Measurements from ENCODE around the gene CIPC. TPM values are rescaled to one million over a fixed set of nuclear protein-coding genes. Genes with fewer than 3 reads are reported as not detected.
A peak's percentile ranks its signal among the peaks of the same experiment; 100 is the strongest.

The CIPC gene, protein sequence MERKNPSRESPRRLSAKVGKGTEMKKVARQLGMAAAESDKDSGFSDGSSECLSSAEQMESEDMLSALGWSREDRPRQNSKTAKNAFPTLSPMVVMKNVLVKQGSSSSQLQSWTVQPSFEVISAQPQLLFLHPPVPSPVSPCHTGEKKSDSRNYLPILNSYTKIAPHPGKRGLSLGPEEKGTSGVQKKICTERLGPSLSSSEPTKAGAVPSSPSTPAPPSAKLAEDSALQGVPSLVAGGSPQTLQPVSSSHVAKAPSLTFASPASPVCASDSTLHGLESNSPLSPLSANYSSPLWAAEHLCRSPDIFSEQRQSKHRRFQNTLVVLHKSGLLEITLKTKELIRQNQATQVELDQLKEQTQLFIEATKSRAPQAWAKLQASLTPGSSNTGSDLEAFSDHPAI
- 10 to 100 TPM; 11.2 to 13.4 TPM for total RNA-seq
- 15.2 to 22.7 reads per million in 2 donors for total RNA-seq

DNA sequence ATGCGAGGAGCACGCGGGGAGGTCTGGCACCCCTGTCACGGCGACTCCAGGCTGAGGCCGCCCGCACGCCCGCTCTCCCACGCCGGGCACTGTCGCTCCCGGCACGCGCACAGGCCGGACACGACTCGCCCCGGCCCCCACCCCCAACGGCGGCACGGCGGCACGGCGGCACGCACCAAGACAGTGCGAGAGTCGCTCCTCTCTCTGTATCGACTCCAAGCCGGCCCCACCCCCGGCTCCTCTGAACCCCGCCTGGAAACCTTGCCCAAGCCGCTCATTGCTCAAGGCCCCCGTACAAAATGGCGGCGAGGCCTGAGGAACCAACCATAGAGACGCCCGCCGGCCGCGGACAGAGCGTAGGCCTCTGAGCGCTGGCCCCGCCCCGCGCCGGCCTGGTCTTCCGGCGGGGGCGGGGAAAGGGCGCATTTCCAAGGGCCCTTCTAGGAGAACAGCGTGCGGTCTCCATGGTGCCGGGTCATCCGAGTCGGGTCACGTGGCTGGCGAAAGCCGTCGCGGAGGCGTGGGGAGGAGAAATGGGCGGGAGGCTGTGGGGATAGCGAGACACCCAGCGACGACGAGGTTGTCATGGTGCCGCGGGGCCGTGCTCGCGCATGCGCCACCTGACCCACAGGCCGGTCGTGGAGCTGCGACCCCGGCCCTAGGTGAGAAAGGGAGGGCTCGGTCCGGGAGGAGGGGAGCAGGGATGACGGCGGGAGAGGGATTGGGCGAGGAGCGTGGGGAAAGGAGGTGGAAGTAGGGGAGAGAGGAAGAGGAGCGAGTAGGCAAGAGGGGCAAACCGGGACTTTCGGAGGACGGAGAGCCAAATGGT lies at the start of gene CIPC:
Gene CIPC (plus strand): TSS at position 559 of the 829 bp plus-strand sequence. CDS start 7,451 bp downstream, outside the sequence.
- peaks cover 2% of the 10 kb centered on the region for H3K36me3 Mint-ChIP-seq (ENCODE audit: low read depth)

DNA sequence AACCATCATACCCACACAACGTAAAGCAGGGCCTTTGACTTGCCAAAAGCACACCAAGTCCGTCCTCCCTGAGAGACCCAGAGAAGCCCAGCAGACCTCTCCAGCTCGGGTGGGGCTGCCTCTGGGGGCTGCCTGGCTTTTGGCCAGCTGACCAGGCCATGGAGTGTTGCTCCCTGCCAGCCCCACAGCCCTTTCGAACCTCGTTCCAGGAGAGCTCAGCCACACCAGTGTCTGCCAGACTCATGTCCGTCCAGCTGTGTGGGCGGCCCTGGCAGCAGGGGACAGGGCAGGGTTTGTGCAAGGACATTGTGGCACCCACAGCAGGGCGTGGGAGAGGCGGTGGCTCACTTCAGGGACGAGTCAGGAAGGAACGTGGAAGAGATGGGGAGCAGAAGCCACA lies 46.9 kb upstream of the CIPC start:
- H3K27me3 Mint-ChIP-seq, result no peaks in the 10 kb centered on the region
- H3K27ac Mint-ChIP-seq, result no peak overlapping the region
- no peaks in the 10 kb centered on the region for H3K36me3 Mint-ChIP-seq (ENCODE audit: low read depth)
- DNase-seq (no peak), ATAC-seq (no peak)
- peaks cover 17% of the 10 kb centered on the region for H3K4me1 Mint-ChIP-seq
- no peaks in the 10 kb centered on the region for H3K9me3 ChIP-seq (ENCODE audit: control insufficient read depth, low read length, poor library complexity, severe bottlenecking)
- H3K4me3 Mint-ChIP-seq, result no peak overlapping the region

More for the DNA sequence above, at the start of gene CIPC:
- Mint-ChIP-seq H3K4me1 (peaks cover 37% of the 10 kb centered on the region), H3K4me3 (peak within 1 kb of the TSS; percentile 97), H3K27me3 (no peaks in the 10 kb centered on the region), H3K27ac (peak within 1 kb of the TSS; percentile 97)
- H3K9me3 ChIP-seq (ENCODE audit: control insufficient read depth, low read length, poor library complexity, severe bottlenecking), result no peaks in the 10 kb centered on the region
- DNase-seq (peak; percentile 97 to 98 (median 98)), ATAC-seq (peak; percentile 91)

DNA sequence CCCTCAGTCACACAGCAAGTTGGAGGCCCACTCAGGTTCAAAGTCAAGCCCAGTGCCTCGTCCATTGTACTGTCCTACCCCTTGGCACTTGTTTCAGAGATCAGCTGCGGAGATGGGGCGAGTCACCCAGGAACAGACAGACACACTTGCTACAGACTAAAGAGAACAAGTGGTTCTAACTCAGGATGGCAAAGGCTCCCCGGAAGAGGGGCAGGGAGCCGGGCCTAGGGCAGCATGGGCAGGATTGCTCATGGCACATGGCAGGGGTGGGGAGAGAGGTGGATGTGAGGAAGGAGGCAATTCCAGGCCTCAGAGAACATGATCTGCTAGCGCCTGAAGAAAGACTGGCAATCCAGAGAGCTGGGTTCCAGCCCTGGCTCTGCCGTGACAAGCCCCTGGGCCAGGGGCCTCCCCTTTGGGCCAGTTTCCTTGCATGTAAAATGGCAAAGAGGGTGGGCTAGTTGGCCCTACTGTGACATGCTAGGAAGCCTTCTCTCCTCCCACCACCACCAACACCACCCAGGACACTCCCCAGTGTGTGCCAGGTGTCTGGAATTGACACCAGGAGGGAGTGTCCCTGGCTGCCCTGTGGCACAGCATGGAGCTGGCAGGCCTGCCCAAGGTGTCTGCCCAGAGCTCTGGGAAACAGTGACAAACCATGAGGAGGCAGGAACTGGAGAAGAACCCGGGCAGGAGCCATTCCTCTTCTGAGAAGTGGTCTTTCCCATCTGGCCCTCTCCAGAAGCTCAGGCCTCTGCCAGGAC lies 45.6 kb upstream of the CIPC start:
- no peaks in the 10 kb centered on the region for H3K36me3 Mint-ChIP-seq (ENCODE audit: low read depth)
- no peaks in the 10 kb centered on the region for H3K9me3 ChIP-seq (ENCODE audit: control insufficient read depth, low read length, poor library complexity, severe bottlenecking)
- DNase-seq, result no peak
- H3K4me3 Mint-ChIP-seq, result no peak overlapping the region
- ATAC-seq, result no peak
- peak overlapping the region; percentile 84 for H3K27ac Mint-ChIP-seq
- peaks cover 17% of the 10 kb centered on the region for H3K4me1 Mint-ChIP-seq
- no peaks in the 10 kb centered on the region for H3K27me3 Mint-ChIP-seq

DNA sequence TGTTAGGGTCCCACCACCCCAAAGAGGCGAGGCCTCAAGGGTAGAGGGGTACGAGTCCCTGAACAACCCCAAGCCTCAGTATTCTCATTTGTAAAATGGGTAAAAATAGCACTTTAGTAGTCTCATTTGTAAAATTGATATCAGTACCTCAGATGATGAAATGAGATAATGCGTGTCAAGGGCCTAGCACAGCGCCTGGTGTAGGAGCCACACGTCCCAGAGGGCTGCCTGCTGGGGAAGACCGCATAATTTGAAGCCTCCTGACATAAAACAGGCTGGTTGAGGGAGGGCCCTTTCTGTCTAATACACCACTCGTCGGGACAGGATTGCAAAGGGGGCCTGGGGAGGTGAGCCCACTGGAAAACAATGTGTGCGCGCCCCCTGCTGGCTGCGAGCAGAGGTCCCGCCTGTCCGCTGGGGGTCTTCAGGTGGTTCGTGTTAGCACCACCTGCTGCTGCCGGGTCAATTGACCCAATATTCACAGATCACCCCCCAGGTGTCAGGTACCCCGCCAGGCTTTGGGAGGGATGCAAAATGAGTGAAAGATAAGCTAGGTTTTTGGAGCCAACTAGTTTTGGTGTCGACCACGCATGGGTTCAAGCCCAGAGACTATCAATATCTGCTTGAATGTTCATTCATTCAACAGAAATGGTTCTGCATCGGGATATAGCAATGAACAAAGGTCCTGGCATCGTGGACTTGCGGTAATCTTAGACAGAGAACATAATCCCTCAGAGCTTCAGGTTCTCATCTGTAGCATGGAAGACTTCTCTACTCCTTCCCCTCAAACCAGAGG lies 44.8 kb upstream of the CIPC start:
- H3K27me3 Mint-ChIP-seq, result no peaks in the 10 kb centered on the region
- DNase-seq, result peak; percentile 60 to 72 (median 62)
- H3K4me3 Mint-ChIP-seq, result no peak overlapping the region
- no peaks in the 10 kb centered on the region for H3K9me3 ChIP-seq (ENCODE audit: control insufficient read depth, low read length, poor library complexity, severe bottlenecking)
- no peaks in the 10 kb centered on the region for H3K36me3 Mint-ChIP-seq (ENCODE audit: low read depth)
- ATAC-seq, result peak; percentile 80
- peak overlapping the region; percentile 84 for H3K27ac Mint-ChIP-seq
- H3K4me1 Mint-ChIP-seq, result peaks cover 17% of the 10 kb centered on the region

DNA sequence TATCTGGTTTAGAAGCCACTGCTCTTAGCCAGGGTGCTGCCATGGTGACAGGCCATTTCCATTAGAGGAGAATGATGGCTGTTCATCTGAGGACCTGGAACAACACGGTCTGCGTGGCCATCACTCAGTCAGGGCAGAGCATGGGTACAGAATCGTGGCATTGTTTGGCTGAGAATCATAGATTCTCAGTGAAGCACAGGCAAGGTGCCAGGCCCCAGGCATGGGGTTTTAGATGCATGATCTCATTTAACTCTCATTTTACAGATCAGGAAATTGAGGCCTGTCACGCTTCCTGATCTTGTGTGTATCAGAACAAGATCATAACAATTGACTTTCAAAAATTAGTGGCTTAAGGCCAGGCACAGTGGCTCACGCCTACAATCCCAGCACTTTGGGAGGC lies 42.8 kb upstream of the CIPC start:
- ATAC-seq (peak; percentile 73), DNase-seq (peak in 1 of 3 donors; percentile 17)
- peak overlapping the region; percentile 53 for H3K4me3 Mint-ChIP-seq
- H3K36me3 Mint-ChIP-seq (ENCODE audit: low read depth), result no peaks in the 10 kb centered on the region
- H3K27me3 Mint-ChIP-seq, result no peaks in the 10 kb centered on the region
- peak overlapping the region; percentile 86 for H3K27ac Mint-ChIP-seq
- H3K9me3 ChIP-seq (ENCODE audit: control insufficient read depth, low read length, poor library complexity, severe bottlenecking), result no peaks in the 10 kb centered on the region
- peaks cover 23% of the 10 kb centered on the region for H3K4me1 Mint-ChIP-seq

DNA sequence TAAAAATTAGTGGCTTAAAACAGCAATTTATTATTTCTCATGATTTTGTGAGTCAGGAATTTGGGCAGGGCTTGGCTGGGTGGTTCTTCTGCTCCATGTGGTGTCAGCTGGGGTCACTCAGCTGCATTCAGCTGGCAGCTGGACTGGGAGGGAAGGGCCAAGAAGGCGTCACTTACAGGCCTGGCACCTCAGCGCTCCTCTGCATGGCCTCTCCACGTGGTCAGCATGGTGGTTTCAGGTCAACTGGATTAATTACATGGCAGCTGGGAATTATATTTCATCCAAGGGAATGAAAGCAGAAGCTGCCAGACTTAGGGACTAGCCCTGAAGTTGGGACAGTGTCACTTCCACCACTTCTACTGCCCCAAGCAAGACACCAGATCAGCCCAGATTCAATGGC lies 42.1 kb upstream of the CIPC start:
- Mint-ChIP-seq H3K27me3 (no peaks in the 10 kb centered on the region), H3K27ac (peak overlapping the region; percentile 86), H3K4me1 (peaks cover 23% of the 10 kb centered on the region), H3K4me3 (no peak overlapping the region), H3K36me3 (ENCODE audit: low read depth) (no peaks in the 10 kb centered on the region)
- ATAC-seq (no peak), DNase-seq (no peak)
- no peaks in the 10 kb centered on the region for H3K9me3 ChIP-seq (ENCODE audit: control insufficient read depth, low read length, poor library complexity, severe bottlenecking)

DNA sequence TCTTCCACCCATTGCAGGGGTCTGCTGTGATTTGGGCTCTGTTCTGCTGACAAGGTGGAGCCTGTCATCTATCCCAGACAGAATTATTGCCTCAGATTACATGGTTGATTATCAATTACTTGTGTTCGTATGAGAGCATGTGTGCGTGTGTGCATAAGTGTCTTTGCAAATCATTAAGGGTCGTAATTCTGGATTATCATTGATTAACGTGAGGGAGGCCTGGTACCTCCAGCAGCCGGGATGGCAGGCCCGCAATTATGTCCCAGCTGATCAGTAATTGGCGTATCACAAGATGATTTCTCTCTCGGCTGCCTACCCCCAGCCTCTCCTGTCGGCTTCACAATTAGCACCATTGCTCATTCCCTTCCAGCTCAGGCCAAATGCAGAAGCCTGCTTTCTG lies 39.9 kb upstream of the CIPC start:
- Mint-ChIP-seq H3K27me3 (no peaks in the 10 kb centered on the region), H3K27ac (peak overlapping the region; percentile 63), H3K36me3 (ENCODE audit: low read depth) (no peaks in the 10 kb centered on the region), H3K4me1 (peaks cover 22% of the 10 kb centered on the region), H3K4me3 (no peak overlapping the region)
- ATAC-seq (no peak), DNase-seq (no peak)
- H3K9me3 ChIP-seq (ENCODE audit: control insufficient read depth, low read length, poor library complexity, severe bottlenecking), result no peaks in the 10 kb centered on the region

DNA sequence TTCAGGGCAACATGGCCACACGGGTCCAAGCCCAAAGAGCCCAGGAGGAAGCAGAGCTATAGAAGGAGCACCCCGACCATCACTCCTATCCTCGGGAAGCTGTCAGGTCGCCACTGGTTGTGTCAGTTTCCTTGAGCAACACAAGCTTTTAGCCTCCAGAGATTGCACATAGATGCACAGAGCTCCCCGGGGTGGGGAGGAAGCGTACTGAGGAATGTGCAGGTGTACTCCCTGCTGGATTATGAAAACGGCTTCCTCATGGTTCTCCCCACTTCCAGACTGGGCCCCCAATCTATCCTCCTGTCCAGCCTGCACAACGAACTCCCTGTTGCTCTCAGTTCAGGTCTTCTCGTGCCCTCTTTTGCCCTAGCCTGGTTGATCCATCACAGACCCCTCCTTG lies 39.3 kb upstream of the CIPC start:
- DNase-seq, result no peak
- Mint-ChIP-seq H3K27me3 (no peaks in the 10 kb centered on the region), H3K4me3 (no peak overlapping the region), H3K36me3 (ENCODE audit: low read depth) (no peaks in the 10 kb centered on the region), H3K4me1 (peaks cover 18% of the 10 kb centered on the region), H3K27ac (no peak overlapping the region)
- no peaks in the 10 kb centered on the region for H3K9me3 ChIP-seq (ENCODE audit: control insufficient read depth, low read length, poor library complexity, severe bottlenecking)
- ATAC-seq, result no peak

DNA sequence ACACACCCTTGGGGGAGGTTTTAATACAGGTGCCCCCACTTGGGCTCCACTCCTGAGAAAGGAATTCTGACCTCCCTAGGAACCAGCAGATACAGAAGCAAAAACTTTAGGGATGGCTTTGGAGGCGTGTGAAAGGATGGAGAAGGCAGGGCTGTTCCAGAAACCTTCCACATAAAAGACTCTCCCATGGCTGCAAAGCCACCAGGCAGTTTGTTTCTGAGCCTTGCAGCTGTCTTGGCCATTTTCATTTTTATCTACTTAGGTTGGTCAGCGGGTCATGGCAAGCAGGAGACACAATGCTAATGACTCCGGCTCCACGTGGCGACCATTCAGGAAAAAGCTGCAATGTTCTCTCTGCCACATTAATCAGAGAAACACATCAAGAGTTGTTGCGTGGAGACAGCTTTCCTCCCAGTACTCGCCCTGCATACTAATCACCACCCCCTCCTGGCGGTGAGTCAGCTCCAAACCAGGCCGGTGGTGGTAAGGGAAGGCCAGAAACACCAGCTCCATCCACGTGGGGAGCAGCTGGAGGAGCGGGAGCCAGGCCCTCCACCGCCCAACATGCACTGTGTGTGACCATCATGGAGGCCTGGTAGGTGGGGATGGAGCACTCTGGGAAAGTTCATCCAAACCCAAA lies 38.7 kb upstream of the CIPC start:
- H3K27me3 Mint-ChIP-seq, result no peaks in the 10 kb centered on the region
- H3K9me3 ChIP-seq (ENCODE audit: control insufficient read depth, low read length, poor library complexity, severe bottlenecking), result no peaks in the 10 kb centered on the region
- DNase-seq (peak in 2 of 3 donors; percentile 23 to 25), ATAC-seq (peak; percentile 68)
- H3K27ac Mint-ChIP-seq, result no peak overlapping the region
- H3K4me1 Mint-ChIP-seq, result peaks cover 17% of the 10 kb centered on the region
- no peak overlapping the region for H3K4me3 Mint-ChIP-seq
- H3K36me3 Mint-ChIP-seq (ENCODE audit: low read depth), result no peaks in the 10 kb centered on the region

DNA sequence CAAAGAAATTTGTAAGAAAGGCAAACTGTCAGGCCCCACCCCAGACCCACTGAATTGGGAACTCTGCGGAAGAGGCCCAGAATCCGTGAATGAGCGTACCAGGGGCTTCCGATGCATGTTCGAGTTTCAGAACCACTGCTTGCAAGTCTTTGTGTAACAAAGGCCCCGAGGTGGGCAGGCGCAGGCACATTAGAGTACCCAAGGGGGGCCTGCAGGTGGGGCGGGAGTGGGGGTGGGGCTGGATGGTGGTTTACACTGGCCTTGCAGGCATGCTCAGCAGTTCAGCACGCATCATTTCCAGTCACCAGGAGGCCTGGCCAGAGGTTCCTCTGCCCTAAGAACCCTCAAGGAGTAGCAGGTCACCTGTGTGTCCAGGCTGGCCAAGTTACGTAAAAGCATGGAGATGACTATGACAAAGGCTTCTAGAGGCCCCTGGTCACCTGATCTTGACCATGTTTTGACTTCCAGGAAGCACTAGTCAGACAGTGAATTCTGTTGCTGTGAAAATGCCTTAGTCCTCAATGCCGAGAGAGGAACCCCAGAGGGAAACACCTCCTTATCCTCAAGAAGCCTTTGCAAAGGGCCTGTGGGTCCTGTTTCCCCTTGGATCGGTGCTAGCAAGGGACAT lies 36.3 kb upstream of the CIPC start:
- ATAC-seq, result no peak
- no peak overlapping the region for H3K27ac Mint-ChIP-seq
- peaks cover 8% of the 10 kb centered on the region for H3K4me1 Mint-ChIP-seq
- H3K9me3 ChIP-seq (ENCODE audit: control insufficient read depth, low read length, poor library complexity, severe bottlenecking), result no peaks in the 10 kb centered on the region
- DNase-seq, result no peak
- no peaks in the 10 kb centered on the region for H3K27me3 Mint-ChIP-seq
- H3K36me3 Mint-ChIP-seq (ENCODE audit: low read depth), result no peaks in the 10 kb centered on the region
- no peak overlapping the region for H3K4me3 Mint-ChIP-seq

DNA sequence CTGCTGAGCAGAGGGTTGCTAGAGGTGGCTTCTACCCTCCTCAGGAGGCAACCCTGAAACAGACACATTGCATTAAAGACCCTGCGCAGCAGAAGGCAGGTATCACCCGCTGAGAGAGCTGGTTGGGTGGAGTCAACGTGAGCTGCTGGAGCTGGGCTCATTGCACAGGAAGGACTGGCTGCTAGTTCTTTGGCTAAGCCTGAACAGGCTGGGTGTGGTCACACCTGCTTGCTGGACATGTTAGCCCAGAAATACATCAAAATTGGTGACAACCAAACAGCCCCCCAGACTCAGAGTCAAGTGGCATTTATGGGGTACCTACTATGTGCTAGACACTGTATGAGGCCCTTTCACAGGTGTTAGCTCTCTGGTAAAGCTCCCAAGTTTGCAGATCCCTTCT lies 35.8 kb upstream of the CIPC start:
- Mint-ChIP-seq H3K27me3 (no peaks in the 10 kb centered on the region), H3K36me3 (ENCODE audit: low read depth) (no peaks in the 10 kb centered on the region), H3K27ac (no peak overlapping the region), H3K4me3 (no peak overlapping the region), H3K4me1 (peaks cover 8% of the 10 kb centered on the region)
- no peak for DNase-seq
- no peaks in the 10 kb centered on the region for H3K9me3 ChIP-seq (ENCODE audit: control insufficient read depth, low read length, poor library complexity, severe bottlenecking)
- no peak for ATAC-seq
